Measurements from ENCODE around the gene NAPA.

NAPA gene

DNA sequence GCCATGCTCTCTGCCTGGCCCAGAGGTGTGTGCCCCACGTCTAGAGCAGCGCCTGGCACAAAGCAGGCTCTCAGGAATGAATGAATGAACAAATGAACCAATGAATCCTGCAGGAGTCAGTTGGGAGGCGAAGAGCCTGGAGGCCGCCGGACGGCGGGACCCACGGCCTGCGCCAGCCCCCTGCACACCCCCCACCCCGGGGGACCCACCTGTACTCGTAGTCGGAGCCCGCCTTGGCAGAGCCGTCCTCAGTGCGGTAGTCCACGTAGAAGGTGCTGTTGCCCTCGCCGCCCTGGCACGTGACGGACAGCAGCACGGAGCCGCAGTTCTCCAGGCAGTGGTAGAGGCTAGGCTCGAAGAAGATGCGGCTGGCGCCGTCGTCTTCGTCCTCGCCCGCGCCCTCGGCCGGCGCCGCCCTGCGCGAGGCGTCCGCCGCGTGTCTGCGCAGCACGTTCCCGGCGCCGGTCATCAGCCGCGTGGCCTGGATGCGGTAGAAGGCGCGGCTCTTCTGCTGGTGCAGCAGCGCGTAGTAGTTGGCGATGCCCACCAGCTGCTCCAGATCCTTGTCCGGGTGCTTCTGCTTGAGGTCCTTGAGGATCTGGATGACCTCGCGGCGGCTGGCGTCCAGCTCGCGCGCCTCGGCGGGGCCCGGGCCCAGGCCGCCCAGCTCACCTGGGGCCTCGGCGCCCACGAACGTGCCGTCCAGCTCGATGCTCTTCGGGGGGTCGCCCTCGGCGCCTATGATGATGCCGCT lies 58.0 kb downstream of the NAPA start:
- DNase-seq, result no peak

- DNase-seq, result no peak
These were observed 64.4 kb downstream of the NAPA start for GRCh38 chr19:47450478-47450877.

DNA sequence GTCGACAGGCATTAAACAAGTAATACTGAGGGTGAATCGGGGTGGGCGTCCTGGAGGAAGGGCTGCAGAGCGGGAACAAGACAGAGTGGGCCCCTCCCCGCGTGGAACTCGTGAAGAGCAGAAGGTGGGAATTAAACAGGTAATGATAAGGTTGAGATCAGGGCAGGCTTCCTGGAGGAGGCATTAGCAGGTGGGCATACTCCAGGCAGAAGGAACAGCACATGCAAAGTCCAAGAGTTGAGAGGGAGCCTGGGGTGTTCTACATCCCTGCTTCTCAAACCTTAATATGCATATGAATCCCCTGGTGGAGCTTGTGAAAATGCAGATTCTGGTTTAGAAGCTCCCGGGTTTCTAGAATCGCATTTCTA lies 66.5 kb downstream of the NAPA start:
- DNase-seq, result no peak

GRCh38 chr19:47447470-47448359 lies 67.1 kb downstream of the NAPA start:
- DNase-seq, result peak; percentile 26 to 53

- DNase-seq, result peak in 1 of 2 experiments; percentile 50
These were observed 68.1 kb downstream of the NAPA start for GRCh38 chr19:47446534-47447469.

DNA sequence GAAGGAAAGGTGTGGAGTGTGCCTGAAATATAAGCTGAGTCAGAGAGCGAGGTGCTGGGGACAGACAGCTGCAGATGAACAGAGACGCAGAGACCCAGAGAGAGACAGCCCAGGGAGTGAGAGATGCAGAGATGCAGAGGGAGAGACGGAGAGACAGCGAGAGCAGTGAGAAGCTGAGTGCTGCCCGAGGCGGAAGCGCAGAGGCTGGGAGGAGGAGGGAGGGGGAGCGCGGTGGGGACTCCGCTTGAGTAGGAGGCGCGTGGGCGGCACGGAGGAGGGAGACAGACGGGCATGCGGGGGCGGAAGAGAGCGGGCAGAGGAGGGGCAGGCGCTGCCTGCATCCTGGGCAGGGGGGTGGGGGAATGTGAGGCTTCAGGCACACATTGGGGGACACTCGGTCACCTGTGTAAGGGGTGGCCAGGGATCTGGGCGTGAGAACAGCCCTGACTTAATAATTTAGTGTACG lies 68.9 kb downstream of the NAPA start:
- peak; percentile 74 to 77 for DNase-seq

GRCh38 chr19:47445527-47445926 lies 69.3 kb downstream of the NAPA start:
- no peak for DNase-seq

- no peak for DNase-seq
These were observed 70.5 kb downstream of the NAPA start for GRCh38 chr19:47444388-47444821.

DNA sequence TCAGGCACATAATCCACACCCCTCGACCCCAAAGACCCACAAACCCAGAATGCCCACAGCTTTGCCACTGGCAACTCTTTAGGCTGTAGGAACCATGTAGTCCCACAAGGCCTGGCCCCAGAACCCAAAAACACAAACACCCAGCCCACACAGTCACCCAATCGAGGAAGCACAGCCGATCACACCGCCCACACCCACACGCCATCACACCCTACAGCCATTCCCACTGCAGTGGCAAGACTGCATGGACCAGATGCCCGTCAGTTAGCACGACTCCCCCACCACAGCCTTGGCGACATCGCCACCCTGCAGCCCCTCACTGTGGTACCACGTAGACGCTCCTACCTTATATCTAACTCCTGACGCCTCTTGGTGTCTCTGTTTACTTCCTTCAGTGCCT lies 71.5 kb downstream of the NAPA start:
- DNase-seq, result no peak

DNA sequence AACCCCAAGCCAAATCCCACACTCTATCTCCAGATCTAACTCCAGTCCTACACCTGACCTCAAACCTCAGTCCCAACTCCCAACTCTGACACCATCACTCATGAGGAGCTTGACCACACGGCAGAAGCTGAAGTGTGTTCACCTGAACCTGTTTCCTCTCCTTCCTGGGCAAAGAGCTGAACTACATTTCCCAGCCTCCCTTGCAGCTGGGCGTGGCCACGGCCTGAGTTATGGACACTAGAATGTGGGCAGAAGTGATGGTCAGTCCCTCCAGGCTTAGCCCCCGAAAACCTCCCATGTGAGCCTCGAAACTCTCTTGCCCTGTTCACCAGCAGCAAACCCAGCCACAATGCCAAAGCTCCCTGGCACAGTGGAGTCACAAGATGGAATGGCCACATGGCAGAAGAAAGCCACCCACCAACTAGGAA lies 76.1 kb downstream of the NAPA start:
- peak in 1 of 2 experiments; percentile 17 for DNase-seq

Measured in NCI-H2081 (cell line).